HEK293 (cell line): ENCODE results near the gene UNC80.

Experiments used
- CTCF ChIP-seq: fragments of 450-650 bp; formaldehyde crosslinking; IDR thresholded peaks from 2 replicates; pipeline ENCODE4 v1.5.1; 2016; ENCODE audit warnings: missing biosample characterization, missing genetic modification characterization
- GLIS2 ChIP-seq: fragments of 450-650 bp; formaldehyde crosslinking; IDR thresholded peaks from 2 replicates; pipeline ENCODE4 v1.5.1; 2016; ENCODE audit warnings: missing biosample characterization, missing genetic modification characterization
- SP7 ChIP-seq: fragments of 450-650 bp; formaldehyde crosslinking; IDR thresholded peaks from 2 replicates; pipeline ENCODE4 v1.5.1; 2016; ENCODE audit warnings: missing biosample characterization, missing genetic modification characterization
- TCF7L2 ChIP-seq: IDR thresholded peaks from 2 replicates; pipeline ENCODE4 v1.6.1; 2011; ENCODE audit warnings: low read depth, mild to moderate bottlenecking, inconsistent platforms, low read length, moderate library complexity, borderline replicate concordance
- ZBTB1 ChIP-seq: fragments of 450-650 bp; formaldehyde crosslinking; IDR thresholded peaks from 2 replicates; pipeline ENCODE4 v1.5.1; 2016; ENCODE audit warnings: missing biosample characterization, missing genetic modification characterization
- ZBTB11 ChIP-seq: fragments of 450-650 bp; formaldehyde crosslinking; conservative IDR thresholded peaks from 2 replicates; pipeline ENCODE4 v1.5.1; 2016; ENCODE audit warnings: low read depth, missing biosample characterization, missing genetic modification characterization
- ZBTB8A ChIP-seq: fragments of 450-650 bp; formaldehyde crosslinking; IDR thresholded peaks from 2 replicates; pipeline ENCODE4 v1.5.1; 2016; ENCODE audit warnings: missing biosample characterization, missing genetic modification characterization
- ZNF10 ChIP-seq: fragments of 450-650 bp; formaldehyde crosslinking; IDR thresholded peaks from 2 replicates; pipeline ENCODE4 v1.5.1; 2017; ENCODE audit warnings: missing biosample characterization, missing genetic modification characterization
- ZNF175 ChIP-seq: fragments of 450-650 bp; formaldehyde crosslinking; IDR thresholded peaks from 2 replicates; pipeline ENCODE4 v1.5.1; 2016; ENCODE audit warnings: missing biosample characterization, missing genetic modification characterization
- ZNF18 ChIP-seq: fragments of 450-650 bp; formaldehyde crosslinking; IDR thresholded peaks from 2 replicates; pipeline ENCODE4 v1.5.1; 2016; ENCODE audit warnings: missing biosample characterization, missing genetic modification characterization
- ZNF830 ChIP-seq: fragments of 450-650 bp; IDR thresholded peaks from 2 replicates; pipeline ENCODE4 v1.5.0; 2018; ENCODE audit warnings: missing biosample characterization, missing genetic modification characterization, low read depth, mild to moderate bottlenecking, moderate library complexity

- TF ChIP-seq GLIS2 (tag by site-specific recombination) = no peak
- TF ChIP-seq ZBTB11 (tag by site-specific recombination) = no peak
- TF ChIP-seq CTCF (tag by site-specific recombination) = no peak
- TF ChIP-seq ZNF830 (tag by site-specific recombination) = no peak
- TF ChIP-seq SP7 (tag by site-specific recombination) = no peak
- no peak for TF ChIP-seq ZNF10 (tag by site-specific recombination)
- TF ChIP-seq ZBTB1 (tag by site-specific recombination) = no peak
- no peak for TF ChIP-seq ZNF175
- no peak for TF ChIP-seq ZNF18
- no peak for TF ChIP-seq ZBTB8A (tag by site-specific recombination)
- no peak for TF ChIP-seq TCF7L2
Measured at GRCh38 chr2:209726311-209726710, 45.3 kb upstream of the UNC80 start.
